HG02885 (cell line): ENCODE measurements around the gene VEZT.
A peak's percentile ranks its signal among the peaks of the same experiment; 100 is the strongest.
"Not testable (repeated sequence)": the region's sequence is repeated elsewhere in the genome, so short reads cannot be mapped to it uniquely, and the experiment has no call there.

Experiments
- ATAC-seq: cut with Tn5 transposase; IDR thresholded peaks from one replicate; pipeline ENCODE4 v1.9.1; 2021; ENCODE audit warnings: mild to moderate bottlenecking; ENCODE audit not compliant: unreplicated experiment, poor library complexity

VEZT gene, protein sequence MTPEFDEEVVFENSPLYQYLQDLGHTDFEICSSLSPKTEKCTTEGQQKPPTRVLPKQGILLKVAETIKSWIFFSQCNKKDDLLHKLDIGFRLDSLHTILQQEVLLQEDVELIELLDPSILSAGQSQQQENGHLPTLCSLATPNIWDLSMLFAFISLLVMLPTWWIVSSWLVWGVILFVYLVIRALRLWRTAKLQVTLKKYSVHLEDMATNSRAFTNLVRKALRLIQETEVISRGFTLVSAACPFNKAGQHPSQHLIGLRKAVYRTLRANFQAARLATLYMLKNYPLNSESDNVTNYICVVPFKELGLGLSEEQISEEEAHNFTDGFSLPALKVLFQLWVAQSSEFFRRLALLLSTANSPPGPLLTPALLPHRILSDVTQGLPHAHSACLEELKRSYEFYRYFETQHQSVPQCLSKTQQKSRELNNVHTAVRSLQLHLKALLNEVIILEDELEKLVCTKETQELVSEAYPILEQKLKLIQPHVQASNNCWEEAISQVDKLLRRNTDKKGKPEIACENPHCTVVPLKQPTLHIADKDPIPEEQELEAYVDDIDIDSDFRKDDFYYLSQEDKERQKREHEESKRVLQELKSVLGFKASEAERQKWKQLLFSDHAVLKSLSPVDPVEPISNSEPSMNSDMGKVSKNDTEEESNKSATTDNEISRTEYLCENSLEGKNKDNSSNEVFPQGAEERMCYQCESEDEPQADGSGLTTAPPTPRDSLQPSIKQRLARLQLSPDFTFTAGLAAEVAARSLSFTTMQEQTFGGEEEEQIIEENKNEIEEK

DNA sequence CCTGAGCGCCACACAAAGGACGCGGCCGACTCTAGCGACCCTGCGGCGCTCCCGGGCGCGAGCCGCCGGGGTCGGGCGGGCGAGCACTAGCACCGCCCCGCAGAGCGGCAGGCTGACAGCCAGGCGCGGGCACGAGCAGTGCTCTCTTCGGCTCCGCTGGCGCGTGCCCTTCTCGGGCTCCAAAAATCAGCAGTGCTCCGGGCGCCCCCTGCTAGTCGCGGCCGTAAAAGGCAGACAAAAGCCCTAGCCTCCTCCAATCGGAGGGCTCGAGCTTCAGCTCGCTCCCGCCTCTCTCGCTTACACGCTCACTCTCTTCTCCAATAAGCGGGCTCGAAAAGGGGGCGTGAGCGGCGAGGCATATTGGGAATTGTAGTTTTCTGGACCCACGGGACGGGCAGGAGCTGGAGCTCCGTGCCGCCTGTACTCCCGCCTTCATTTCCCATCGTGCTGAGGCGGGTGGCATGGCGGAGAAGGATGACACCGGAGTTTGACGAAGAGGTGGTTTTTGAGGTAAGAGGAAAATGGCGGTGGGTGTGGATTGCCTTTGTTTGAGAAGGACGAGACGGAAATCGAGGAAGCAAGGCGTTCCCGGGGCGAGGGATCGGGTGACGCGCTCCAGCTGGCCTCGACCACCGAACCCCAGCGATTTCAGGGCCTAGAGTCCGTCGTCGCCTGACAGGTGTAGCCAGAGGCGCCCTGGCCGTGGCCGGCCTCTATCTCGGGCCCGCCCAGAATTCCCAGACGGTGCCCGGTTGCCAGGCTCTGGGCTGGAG lies at the start of gene VEZT, which contains the start of gene FGD6:
Gene VEZT (plus strand): TSS at position 431 of the 773 bp plus-strand sequence. CDS start 44 bp downstream, at position 475.
Gene FGD6 (minus strand): TSS at position 91 of the 773 bp plus-strand sequence. CDS start 227 bp downstream, outside the sequence.
- ATAC-seq, result peak; percentile 90

DNA sequence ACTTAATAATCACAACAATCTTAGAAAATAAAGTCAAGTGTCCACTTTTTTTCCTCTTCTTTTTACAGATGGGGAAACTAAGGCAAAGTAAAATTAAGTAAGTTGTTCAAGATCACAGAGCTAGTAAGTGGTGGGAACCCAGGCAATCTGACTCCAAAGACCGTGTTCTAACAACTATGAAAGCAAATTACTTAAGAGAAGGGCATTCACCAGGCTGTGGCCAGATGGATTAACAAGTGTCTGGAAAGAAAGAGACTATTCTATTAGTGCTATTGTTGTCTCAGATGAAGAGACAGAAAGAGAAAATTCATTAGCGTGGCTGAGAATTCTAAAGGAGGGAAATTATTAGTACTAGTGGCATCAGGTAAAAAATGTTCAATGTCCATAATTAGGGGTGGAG lies 48.9 kb upstream of the VEZT start:
- no peak for ATAC-seq

DNA sequence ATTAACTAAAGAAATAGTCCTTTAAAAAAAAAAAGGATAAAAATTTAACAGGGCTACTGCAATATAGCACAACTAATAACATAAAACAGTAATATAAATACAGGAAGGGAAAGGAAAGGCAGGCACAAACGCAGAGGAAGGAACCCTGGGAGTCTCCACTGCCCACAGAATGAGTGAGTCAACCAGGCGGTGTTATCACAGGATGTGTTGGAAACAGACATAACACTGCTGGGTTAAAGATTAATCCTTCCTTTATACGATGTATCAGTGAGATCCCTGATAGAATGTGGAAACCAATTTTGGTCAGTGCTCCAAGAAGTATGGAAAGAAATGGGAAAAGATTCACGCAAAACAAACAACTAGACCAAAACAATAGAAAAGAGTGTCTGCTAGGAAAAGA lies 48.2 kb upstream of the VEZT start:
- ATAC-seq, result no peak

DNA sequence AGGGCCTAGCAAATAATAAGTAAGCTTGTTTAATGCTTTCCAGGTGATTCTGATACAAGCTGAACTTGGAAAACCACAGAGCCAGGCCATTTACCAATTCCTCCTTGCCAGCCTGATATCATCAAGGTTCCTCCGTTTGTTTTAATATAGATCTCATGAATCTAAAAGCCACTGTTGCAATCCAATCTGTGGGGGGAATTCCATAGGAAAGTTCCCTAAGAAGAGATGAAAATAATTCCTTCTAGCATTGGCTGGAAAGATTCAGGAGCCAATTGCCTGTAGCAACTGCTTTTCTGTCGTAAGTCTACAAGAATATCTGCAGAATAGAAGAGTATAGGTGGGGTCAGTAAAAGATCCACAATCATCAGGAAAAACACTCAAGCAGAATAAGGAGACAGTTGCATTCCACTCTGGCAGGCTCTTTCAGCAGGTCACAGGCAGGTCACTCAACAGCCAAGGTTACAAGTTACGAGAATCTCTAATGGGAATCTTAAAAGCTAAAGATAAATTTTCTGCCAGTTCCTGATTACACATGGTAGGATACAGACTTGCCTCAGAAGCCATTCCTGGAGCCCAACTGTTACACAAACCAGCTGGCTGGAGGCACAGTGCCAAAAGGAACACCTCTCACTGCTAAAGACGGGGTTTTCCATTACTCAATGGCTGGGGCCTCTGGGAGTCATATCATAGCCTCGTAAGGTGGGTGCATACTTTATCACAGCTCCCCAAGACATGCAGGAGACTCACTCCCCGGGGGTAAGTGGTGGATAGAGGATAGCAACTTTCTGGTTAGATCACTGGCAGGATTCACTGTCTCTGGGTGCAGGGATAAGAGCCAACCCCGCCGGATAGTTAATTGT lies 44.0 kb upstream of the VEZT start:
- ATAC-seq, result no peak

DNA sequence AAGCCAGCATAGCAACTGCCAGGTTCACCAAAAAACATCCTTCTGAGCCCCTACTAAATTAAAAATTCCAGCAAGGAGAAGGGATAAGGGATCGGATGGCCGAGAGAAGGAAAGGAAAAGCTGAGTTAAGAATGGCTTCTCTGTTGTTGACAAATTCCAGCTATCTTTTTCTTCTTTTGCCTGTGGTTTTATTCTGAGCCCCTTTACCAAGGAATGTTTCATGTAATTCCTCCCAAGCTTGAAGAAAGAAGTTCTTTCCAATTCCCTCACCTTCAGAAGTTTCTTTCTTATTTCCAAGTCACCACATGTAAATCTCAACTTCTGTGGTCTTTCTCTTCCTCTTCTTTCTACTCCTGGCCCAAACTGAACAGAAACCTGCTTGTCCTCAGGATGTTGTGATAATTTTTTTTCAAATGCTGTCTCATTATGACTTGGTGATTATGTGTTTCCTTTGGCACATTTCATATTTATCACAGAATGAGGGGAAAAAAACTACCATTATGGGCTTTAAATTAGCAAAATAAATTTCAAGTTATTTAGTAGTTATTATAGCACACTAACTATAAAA lies 40.3 kb upstream of the VEZT start:
- ATAC-seq, result no peak

DNA sequence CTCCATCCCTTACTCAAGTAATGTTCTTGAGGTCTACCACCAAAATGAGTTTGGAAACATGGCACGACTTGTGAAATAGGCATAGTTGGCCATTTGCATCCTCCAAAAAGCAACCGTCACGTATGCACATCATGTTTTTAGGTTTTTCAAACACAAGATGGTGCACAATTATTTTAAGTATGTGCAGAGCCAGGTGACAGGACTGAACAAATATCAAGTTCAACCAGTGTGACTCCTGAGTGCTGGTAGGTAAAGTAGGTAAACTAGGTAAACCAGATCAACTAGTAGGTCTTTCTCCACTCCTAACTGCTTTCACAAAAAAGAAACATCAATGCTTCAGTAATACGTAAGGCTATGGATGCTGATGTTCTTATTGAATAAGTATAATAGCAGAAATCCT lies 39.5 kb upstream of the VEZT start:
- no peak for ATAC-seq

DNA sequence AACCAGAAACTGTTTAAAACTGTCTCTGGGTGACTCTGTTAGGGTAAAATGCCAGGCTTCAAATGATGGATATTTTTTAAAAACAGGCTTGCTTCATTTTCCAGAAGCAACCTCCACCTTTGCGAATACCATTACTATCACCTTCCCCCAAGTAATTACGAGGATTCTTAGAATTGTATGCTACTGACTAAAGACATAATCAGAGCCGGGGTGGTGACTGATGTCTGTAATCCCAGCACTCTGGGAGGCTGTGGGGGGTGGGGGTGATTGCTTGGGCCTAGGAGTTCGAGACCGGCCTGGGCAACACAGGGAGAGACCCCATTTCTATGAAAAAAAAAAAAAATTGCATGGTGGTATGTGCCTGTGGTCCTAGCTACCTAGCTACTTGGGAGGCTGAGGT lies 38.6 kb upstream of the VEZT start:
- no peak for ATAC-seq

DNA sequence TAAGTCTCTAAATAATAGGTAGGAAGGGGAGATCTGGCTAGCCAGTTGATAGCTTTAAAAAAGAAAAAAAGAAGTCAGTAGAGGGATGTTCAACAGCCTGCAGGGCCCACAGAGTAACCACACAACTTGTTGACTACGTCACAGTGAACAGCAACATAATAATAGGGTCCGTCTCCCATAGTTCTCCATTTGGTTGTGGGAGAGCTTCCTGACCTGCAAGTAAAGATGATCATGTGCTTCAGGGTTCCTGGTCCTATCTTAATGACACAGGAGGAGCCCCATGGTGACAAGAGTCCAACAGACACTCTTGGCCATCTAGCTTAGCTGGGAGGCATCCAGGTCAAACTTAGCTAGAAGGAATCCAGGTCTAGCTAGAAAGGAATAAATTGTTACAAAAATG lies 36.5 kb upstream of the VEZT start:
- no peak for ATAC-seq

DNA sequence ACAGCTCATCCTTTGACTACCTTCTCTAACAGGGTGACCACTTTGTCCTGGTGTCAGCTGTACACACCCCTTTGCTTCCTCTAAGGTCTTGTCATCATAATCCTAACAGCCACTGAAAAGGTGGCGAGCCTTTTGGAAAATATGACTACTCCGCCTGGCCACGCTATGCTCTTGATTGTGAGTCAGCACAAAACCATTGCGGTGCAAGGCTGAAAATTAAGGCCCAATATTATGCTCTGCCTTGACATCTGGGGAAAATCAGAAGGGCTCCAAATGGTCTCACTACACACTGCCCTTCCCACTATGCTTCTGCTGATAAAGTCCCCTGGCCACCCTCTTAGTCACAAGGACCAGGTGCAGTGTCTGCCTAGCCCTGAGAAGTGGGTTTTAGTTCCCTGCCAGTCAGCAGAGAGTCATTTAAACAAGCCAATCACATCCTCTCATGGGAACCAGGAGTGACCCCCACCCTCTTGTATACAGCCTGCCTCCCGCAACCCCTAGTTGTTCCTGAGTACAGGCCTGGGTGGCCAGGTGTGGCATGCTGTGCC lies 34.7 kb upstream of the VEZT start:
- peak; percentile 72 for ATAC-seq

DNA sequence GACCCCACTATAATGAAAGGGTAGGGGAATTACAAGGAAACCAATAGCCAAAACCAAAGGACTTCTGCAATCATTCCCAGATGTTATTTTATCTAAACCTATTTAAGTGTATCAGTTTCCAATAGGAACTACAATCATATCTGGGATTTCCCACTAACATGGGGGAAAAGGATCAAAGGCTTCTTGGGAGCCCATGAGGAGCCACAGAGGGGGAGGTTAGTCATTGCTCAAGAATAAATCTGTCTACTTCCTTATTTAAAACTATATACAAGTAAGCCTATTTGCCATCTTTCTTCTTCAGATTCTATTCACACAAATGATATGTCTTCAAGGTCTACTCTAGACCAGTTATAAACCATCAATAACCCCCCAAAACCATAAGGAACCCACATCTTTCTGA lies 33.5 kb upstream of the VEZT start:
- no peak for ATAC-seq

DNA sequence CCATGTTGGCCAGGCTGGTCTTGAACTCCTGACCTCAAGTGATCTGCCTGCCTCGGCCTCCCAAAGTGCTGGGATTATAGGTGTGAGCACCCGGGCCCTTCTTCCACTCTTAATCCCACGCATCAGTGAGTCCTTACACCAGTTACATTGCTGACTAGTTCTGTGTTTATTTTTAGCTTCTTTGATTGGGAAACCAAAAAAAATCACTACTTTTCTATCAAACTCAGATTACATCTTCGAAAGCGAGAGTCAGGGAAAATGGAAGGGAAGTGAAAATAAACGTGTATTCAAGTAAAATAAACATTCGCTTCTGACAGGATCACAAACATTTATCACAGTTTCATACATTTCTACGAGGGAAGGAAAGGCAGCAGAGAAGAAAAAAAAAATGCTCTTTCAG lies 32.5 kb upstream of the VEZT start:
- ATAC-seq, result no peak

DNA sequence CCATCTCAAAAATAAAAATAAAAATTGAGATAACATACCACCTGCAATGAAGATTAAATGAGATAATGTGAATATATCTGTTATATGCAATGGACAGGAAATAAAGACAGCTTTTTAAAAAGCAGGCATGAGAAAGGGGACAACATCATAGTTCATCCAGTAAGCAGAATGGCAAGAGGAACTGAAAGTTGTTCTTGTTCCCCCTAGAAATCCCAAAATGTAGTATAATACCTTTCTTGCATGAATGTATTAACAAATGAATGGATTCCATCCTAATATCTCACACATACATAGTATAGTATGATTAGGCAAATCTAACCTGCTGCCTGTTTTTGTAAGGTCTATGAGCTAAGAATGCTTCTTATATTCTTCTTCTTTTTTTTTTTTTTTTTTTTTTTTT lies 31.8 kb upstream of the VEZT start:
- ATAC-seq, result no peak

DNA sequence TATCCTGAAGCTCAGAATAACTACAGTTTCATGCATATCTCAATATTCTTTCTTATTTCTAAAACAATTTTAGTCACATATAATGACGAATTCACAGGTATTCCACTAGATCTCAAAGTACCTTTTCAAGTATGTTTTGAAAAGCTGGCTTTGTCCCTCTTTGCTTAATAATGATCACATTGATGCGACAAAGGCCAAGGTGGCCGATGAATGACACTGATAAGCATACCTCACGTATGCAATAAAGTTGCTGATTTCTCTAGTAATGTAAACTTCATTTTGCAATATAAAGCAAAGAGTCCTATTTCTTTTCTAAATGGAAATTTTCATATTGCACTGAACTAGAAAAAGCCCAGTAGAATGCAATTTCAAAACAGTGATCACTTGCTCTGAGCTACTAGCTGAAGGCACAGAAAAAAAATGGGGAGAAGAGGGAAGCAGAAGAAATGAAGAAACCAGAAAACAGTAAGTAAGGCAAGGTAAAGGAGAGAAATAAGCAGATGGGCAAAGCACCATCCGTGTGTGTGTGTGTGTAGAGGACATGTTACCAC lies 29.7 kb upstream of the VEZT start:
- no peak for ATAC-seq

DNA sequence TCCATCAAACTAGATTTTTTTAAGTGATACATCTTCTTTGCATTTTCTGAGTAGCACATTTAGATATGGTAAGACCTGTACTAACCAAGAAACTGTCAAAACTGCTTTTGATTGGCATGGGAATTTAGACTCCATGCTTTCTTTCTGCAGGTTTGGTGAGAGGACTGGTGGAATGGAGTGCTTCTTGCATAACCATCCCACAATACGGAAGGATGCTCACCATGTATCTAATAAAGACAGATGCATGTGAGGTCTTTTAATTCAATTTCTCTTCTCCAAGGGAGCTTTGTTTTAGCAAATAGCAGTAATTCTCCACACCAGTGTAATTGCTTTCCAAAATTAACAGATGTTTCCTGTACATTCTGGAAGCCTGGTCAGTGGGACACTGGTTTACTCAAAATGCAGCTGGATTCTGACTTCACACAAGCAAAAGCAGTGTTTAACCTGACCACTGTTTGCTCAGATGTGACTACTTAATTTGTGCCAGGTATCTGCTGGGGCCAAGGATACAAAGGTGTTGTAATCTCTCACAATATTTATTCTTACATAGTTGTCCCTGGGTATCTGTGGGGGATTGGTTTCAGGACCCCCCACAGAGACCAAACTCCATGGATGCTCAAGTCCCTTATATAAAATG lies 26.4 kb upstream of the VEZT start:
- no peak for ATAC-seq

DNA sequence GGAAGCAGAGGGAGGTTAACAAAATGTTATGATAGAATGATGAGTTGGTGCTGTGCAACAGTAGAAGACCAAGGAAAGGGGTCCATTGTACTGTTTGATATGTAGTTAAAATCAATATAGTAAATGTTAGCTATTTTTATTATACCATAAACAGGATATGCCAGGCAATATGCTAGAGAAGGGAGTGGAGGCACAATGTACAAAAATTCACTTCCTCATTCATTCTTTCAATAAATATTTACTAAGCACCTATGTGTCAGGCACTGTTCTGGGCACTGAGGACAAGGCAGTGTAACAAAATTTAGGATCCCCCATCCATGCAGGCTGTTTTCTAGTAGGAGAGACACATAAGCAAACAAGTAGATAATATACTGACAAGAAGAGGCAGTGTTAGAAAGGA lies 25.3 kb upstream of the VEZT start:
- no peak for ATAC-seq

DNA sequence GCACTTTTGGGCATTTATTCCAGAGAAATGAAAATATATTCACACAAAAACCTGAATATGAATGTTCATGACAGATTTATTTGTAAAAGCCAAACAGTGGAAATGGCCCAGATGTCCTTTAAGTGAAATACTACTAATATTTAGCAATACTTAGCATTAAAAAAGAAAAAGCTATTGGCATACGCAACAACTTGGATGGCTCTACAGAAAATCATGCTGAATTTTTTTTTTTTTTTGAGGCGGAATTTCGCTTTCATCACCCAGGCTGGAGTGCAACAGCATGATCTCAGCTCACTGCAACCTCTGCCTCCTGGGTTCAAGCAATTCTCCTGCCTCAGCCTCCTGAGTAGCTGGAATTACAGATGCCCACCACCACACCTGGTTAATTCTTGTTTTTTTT lies 24.5 kb upstream of the VEZT start:
- no peak for ATAC-seq

DNA sequence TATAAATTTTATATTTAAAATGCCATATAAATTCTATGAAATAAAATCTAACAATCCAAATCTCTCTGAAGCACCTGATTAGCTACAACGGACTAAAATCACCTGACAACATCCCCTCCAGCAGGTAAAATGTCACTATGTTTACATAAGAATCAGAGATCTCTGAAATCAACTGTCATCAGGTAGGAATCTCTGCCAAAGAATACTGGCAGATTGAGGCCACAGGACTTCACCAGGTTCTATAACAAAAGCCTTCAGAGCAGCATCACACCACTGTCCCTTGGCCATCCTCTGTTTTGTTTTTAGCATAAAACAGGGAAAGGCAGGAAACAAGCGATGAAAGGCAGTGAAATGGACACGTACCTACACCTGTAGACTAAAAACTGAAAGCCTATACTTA lies 22.5 kb upstream of the VEZT start:
- no peak for ATAC-seq

DNA sequence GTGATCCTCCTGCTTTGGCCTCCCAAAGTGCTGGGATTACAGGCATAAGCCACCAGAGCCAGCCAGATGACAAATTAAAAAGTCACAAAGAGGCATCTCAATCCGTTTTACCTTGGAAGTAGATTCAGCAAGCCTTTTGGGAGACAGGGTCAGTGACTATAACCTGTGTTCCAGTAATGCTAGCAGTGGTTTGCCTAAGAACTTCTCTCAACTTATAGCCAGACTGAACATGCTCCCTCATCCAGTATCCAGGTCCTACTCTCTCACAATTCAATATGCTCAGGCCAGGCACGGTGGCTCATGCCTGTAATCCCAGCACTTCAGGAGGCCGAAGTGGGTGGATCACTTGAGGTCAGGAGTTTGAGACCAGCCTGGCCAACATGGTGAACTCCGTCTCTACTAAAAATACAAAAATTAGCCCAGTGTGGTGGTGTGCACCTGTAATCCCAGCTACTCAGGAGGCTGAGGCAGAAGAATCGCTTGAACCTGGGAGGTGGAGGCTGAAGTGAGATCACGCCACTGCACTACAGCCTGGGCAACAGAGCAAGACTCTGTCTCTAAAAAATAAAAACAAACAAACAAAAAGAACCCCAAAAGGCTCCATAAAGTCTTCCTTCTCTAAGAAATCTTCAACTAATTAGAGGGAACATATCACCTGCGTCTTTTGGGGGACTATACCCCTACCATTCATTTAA lies 20.6 kb upstream of the VEZT start:
- ATAC-seq, result not testable (repeated sequence)
